GM18870 (cell line): ENCODE measurements around the gene LRRC75B.

Experiments used
- ATAC-seq: cut with Tn5 transposase; IDR thresholded peaks from one replicate; pipeline ENCODE4 v1.9.1; 2021; ENCODE audit warnings: moderate library complexity; ENCODE audit not compliant: unreplicated experiment

The LRRC75B gene

DNA sequence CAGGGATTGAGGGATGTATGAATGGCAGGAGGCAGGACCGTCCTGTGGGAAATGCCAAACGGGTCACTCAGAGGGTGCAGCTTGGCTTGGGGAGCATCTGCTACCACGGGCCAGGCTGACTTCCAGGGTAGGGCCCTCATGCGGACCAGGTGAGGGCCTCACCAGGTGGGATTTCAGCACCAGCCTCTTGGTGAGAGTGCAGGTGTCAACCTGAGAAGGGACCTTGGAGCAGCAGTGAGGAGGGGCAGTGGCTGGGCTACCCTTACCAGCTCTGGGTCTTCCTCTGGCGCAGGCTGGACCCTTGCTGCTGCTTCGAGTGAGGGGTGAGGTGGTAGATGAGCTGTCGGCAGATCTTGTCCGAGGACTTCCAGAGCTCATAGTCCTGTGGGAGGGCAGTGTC, 4.9 kb downstream of the LRRC75B start:
- ATAC-seq = no peak

DNA sequence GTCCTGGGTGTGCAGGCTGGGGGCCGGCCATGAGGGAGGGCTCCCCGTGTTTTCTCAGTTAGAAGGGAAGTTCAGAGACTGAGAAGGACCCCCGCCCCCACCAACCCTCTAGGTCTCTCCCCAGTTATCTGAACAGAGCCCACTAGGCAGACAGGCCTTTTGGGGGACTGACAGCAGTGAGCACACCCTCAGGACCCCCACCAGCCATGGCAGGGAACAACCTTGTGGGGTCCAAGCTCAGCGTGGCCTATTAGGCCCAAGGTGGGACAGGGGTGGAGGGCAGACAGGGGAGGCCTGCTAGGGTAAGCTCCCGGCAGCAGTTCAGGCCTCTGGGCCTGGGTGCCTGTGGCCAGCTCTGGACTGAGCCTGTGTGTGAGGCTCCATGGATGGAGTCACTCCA, 5.6 kb downstream of the LRRC75B start:
- ATAC-seq = no peak

DNA sequence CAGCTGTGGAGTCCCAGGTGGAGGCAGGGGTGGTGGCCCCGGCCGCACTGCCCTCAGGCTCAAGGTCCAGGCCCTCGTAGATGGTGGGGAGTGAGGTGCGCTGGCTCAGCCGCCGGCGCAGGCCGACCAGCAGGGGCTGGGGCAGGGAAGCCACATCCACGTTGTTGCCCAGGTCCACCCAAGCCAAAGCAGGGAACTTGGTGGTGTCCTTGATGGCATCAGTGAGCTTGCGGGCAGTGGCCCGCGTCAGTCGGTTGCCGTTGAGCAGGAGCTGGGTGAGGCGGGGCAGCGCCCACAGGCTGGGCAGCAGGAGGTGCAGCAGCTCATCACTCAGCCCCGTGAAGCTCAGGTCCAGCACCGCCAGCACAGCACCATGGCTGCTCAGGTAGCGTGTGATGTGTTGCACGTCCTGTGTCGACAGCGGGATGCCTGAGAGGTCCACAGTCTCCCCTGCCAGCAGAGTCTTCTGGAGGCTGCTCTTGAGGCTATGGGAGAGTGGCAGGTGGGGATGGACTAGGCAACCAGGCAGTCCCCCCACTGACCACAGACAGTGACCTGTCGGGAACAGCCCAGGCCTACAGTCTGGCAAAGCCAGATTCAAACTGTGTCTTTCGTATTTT, 6.8 kb downstream of the LRRC75B start:
- no peak for ATAC-seq

DNA sequence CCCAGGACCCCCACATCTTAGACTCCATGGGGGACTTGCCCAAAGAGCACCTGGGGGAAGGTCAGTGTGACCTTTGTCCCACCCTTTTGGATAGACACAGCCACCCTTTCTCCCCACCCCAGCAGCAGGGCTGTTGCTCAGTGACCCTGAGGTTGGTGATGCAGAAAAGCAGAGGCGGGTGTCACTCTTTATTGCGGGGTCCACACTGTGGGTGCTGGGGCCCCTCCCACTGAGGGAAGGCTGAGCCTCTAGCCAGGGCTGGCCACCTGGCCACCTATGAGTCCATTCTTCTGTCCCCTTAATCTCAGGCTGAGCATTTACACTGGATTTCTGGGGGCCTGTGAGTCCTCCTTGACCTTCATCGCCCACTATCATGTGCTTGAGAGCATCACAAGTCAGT, 7.4 kb downstream of the LRRC75B start:
- no peak for ATAC-seq

DNA sequence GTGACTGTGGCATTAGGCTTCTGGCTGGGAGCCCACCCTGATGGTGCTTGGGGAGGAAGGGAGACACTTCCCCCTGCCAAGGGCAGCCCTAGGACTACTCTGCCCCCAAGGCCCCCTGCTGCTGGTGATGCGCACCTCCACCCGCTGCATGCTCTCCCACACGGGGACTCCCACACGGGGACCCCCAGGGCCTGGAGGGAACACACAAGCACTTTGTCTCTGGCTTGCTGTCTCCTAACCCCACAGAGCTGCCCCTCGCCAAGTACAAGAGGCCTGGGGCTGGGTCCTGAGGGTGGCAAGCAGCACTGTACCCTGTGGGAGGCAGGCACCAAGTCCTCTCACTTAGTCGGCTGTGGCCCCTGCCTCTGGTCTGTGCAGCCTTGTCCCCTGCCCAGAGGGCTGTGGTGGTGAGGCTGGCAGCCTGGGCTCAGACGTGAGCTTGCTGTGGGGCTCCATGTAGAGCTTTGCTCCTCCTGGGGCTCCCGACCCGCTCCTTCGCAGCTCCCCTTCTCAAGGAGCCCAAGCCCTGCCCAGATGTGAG, 7.9 kb downstream of the LRRC75B start:
- no peak for ATAC-seq

DNA sequence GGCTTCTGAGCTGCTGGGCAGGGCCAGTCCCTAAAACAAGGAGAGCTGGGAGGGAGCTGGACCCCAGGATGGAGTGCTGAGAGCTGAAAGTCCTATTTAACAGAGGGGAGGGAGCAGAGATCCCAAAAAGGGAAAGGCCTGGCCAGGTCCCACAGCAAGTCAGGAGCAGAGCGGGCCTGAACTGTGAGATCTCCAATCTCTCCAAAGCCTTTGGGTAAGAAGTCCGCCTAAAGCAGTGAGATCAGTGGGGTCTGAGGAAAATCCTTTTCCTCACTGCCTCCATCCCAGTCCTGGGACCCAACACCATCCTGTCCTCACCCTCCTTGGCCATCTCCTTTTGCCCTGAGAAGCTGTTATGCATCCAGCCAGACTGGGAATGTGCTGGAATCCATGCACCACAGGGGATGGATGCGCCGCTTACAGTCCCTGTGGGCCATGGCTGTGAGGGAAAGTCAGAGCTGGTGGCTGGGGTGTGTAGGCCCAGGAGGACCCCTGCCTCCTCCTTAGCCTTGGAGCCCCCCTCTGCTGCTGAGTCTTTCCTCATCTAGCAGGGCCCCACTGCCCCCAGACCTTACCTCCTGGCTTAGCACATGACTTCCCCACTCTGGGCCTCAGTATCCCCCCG, 8.6 kb downstream of the LRRC75B start:
- ATAC-seq = no peak

DNA sequence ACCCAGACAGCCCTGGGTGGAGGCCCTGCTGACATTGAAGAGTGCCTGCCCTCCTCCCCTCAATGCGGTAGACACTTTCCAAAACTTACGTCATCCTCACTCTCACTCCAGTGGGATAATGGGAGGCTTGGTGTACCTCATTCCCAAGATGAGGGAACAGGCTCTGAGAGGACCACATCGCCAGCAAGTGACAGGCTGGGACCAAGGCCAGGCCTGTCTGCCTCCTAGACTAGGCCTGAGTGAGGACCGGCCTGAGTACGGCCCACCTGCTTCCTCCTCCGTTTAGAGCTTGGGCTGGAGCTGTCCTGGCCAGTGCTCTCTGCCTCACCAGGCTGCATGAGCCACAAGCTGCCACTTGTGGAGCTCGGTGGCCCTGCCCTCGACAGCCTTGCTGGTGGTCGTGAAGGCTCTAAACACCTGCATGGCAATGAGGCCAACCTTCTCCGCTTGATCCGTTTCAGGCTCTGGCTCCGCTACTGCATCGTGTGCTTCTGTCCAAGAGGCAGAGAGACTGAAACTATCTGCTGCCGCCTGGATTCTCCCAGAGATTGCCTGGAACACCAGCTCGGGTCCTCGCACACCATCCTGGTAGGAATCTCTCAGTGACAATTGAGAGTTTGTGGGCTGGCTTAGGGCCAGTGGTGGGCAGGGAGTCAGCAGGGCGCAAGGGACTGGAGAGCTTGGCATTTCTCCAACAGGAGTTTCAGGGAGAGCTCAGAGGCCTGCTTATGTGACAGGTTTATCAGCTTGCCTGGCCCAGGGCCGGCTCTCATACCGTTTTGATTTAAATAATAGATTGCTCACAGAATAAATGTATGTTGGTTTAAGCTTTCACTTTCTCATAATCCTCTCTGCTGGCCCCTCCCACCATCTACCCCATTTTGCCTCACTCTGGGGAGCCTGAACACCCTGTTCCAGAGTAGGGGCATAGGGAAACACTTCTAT, 9.4 kb downstream of the LRRC75B start:
- ATAC-seq = no peak

DNA sequence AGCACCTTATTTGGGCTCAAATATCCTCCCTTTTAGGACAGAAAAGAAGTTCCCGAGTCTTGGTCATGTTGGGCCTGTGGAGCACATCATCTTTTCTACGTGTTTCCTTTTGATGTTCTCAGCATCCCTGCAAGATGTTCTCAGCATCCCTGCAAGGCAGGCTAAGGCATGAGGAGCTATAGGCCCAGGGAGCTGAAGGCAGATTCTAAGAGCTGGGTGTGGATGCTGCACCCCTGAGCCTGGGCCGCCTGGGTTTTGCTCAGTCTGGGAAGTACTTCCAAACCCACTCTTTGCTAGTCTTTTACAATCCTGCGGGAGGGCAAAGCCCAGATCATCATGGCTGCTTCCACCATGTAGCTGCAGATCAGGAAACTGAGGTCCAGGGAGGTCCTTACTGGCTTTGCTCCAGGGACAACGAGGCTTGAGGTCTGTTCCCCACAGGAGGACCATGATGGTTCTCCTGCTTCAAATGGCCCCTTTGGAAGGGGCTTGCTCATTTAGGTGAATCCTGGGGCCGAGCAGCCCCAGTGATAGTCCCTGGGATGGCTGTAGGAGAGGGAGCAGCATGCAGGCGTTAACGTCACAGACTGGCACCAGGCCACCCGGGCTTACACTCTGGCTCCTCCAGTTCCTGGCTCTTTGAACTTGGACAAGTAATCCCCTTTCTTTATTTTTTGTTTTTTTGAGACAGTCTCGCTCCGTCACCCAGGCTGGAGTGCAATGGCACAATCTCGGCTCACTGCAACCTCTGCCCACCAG, 10.6 kb downstream of the LRRC75B start:
- ATAC-seq = no peak

DNA sequence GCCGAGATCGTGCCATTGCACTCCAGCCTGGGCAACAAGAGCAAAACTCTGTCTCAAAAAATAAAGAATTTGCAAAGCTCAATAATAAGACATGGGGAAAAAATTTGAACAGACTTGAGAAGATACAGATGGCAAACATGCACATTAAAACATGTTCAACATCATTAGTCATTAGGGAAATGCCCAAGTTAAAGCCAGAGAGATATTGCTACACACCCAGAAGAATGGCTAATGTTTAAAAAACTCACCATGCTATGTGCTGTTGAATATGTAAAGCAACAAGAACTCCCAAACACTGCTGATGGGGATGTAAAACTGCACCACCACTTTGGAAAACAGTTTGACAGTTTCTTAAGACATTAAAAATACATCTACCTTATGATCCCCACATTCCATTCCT, 12.6 kb downstream of the LRRC75B start:
- ATAC-seq = no peak

DNA sequence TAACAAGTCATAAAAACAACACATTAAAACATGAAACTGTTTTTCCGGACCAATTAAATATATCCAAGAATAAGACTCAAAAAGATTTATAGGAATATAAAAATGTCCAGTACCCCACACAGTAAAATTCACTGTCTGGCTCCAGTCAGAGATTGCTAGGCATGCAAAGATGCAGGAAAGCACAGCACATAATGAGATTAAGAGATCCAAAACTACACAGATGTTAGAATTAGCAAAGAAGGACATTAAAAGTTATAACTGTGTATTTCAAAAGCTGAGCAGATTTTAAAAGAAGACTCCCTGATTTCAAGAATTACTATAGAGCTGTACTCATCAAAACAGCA, 13.6 kb downstream of the LRRC75B start:
- ATAC-seq = no peak

DNA sequence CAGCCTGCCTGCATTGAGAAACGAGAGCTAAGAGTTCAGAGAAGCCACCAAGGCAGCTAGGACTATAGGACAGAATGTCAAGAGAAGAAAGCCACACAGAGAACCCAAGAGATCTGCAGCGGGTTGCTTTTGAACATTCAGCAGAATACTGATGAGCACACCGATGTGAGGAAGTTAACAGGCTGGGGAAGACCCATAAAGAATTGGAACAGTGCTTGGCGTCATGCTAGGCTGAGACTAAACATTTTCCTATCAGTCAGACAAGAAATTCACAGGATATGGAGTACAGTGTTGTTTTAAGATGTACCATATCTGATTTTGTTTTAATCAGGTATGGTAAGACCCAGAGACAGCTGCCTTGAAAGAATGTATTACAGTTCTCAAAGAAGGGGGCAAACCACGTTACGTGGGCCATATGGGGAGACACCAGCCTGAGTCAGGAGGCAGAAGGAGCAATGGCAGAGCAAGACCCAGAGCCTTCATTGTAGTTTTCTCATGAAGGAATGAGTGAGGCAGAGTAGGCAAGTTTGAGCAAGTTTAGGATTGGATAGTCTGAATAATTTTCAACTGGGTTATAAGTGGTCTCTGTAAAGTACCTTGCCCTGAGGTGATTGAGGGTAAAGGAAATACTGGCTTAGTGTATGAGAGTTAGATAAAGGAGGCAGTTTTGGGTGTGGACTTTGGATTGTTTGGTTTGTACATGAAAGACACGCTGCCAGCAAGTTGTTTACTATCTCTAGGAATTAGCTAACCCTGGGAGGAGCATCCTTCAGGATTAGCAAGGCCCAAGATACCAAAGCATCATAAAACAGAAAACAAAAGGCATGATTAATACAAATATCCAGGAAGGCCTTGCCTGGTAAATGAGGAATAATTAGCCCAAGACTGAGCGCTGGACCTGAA, 14.3 kb downstream of the LRRC75B start:
- ATAC-seq = no peak

DNA sequence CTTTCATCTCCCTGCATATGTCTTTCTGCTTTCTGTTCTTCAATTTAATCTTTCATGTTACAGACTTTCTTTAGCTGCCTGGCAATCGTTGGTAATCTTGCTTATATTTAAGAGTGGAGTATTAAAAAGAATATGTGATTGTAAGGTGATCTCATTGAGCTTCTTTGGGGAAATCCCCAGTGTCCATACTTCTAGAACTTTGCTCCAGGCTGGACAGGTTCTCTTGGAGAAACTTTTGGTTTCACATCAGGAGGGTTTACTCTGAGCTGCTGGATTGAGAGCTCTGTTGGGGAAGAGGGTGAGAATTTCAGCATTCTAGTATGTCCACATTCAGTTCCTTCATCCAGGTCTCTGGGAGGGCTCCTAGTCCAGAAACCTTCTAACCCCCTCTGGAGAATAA, 16.1 kb downstream of the LRRC75B start:
- no peak for ATAC-seq

DNA sequence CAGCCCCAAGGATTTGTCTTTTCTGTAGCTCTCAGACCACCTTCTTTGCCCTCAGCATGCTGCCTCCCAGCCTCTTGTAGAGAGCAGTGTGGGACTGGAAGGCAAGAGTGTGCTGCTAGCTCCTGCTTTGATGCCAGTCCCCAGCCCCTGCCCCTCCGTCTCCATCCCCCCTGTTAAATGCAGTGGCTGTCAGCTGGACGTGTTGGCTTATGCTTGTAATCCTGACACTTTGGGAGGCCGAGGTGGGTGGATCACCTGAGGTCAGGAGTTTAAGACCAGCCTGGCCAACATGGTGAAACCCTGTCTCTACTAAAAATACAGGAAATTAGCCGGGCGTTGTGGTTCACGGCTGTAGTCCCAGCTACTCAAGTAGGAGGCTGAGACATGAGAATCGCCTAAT, 21.6 kb downstream of the LRRC75B start:
- no peak for ATAC-seq

DNA sequence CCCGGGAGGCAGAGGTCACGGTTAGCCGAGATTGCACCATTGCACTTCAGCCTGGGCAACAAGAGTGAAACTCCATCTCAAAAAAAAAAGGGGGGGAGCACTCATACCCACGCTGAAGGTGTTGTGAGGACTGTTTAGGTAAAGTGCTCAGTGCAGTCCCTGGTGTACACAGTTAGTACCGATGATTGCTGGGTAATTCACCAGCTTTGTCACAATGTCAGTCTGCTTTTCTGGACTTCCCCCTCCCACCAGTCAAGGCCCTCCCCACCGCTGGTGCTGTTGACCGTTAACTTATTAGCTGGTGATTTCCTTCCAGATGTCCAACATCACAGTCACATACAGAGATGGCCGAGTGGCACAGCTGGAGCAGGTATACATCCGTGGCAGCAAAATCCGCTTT, 25.2 kb downstream of the LRRC75B start:
- no peak for ATAC-seq

DNA sequence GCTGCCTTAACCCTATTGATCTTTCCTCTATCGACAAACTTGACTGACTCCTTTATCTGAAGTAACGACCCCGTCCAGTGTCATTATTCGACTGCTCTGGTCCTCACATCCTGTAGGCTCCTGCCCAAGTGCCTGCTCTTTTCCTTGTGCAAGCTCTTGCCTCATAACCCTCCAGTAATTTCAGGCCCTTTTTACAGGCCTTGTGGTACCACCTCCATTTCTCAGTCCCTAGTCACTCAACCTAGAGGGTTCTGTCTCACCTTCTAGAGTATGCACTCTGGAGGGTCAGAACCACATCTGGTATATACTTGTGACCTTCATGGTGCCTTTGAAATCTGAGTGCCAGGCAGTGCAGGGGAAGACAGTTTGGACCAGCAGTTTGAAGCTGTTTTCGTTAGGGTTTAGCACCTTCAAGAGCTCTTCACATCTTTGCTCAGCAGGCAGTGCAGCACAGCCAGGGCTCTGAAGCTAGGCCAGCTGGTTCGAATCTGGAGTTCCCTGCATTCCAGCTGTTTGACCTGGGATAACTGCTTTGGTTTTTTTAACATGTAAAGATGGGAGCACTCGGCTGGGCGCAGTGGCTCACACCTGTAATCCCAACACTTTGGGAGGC, 25.9 kb downstream of the LRRC75B start:
- ATAC-seq = no peak

DNA sequence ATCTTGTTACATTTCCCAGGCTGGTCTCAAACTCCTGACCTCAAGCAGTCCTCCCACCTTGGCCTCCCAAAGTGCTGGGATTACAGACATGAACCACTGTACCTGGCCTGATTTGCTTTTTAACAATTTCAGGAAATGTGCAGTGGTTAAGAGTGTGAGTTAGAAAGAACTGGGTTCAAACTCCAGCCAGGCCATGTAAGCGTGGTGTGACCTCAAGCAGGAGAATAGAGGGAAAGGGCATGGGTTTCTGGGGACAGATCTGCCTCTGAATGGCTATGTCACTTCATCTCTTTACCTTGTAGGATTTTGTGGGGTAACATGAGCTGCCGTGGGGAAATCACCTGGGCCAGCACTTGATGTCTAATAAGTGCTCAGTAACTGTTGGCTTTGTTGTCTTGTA, 27.8 kb downstream of the LRRC75B start:
- ATAC-seq = no peak

DNA sequence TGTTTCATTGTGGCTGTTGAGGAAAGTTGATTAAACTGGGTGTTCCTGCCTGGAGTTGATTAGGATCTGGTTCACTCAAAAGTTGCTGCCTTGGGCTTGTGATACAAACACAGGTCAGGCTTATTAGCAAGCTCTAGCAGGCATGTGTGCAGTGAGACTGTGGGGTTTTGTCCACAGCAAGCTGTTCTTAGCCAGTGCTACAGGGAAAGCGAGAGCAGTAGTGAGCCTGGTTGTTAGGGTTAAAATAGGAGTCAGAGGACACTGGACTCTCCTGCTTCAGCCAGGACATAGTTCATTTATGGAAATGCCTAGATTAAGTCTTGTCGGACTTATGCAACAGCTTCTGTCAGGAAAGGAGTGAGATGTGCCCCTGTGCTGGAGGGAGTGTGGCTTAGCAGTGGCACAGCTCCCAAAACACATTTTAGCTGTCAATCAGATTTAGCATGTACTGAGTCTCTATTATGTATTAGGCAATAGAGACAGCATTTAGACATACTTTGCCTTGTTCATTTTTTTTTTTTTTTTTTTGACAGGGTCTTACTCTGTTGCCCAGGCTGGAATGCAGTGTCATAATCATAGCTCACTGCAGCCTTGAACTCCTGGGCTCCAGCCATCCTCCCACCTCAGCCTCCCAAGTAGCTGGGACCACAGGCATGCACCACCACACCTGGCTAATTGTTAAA, 28.4 kb downstream of the LRRC75B start:
- no peak for ATAC-seq

DNA sequence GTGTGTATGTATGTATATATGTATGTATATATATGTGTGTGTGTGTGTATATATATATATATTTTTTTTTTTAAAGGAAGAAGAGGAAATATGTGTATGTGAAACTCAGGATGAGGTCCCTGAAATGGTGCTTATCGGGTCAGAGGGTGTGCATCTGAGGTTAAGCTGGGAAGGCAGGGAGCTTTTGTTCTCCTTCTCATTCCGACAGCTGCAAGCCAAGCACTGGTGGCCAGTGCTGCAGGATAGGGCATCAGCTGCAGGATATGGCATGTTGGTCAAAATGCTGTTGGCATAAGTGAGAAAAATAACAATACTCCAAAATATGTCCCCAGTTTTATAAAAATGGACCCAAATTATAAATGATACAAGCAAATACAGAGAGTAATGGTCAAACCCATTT, 29.6 kb downstream of the LRRC75B start:
- ATAC-seq = no peak

DNA sequence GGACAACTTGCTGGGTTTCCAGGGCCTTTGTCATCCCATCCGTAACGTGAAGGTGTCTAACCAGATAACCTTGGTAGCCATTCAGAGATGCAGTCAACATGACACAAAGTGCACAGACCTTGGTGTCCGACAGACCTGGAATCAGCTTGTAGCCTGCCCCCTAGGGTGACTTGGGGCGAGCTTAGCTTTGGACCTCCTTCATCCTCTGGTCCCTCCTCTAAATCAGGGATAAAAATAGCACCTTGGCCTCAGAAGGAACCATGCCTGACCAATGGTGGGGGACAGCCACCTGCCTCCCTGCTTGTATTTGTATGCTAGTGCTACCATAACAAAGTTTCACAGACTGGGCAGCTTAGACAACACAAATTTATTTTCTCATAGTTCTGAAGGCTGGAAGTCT, 33.4 kb downstream of the LRRC75B start:
- ATAC-seq = no peak
